B cell (primary cell): Measurements from ENCODE around the gene RICTOR. TPM values are rescaled to one million over a fixed set of nuclear protein-coding genes. Genes with fewer than 3 reads are reported as not detected.
A peak's percentile ranks its signal among the peaks of the same experiment; 100 is the strongest.

Experiments used
- ATAC-seq: fragments of 200-7000 bp; cut with Tn5 transposase; one replicate; pipeline ENCODE4 v1.10.0; 2021; ENCODE audit warnings: low read depth, mild to moderate bottlenecking, moderate number of reproducible peaks, moderate library complexity
- CTCF ChIA-PET: fragments of 350-600 bp; sonication (Branson Sonifier 250); formaldehyde crosslinking; loops from one replicate; lab custom pipeline; 2021; ENCODE audit warnings: antibody characterized with exemption, inconsistent platforms; lab: Charles Lee
- POLR2A ChIA-PET: fragments of 350-600 bp; sonication (Branson Sonifier 250); formaldehyde crosslinking; loops from one replicate; lab custom pipeline; 2021; ENCODE audit warnings: antibody characterized with exemption; lab: Charles Lee
- DNase-seq: peaks from one replicate; pipeline ENCODE4 v3.0.0; 2013
- H2AFZ ChIP-seq: 2 replicates; pipeline ENCODE4 v1.6.1; 2012; ENCODE audit warnings: mild to moderate bottlenecking, low read depth, low read length; ENCODE audit not compliant: insufficient read depth, poor library complexity, severe bottlenecking
- H3K27ac ChIP-seq, 2 donors: 1 replicate in 1 of 2; 2 replicates in 1 of 2; pipeline ENCODE4 v1.5.1; 2012 to 2013; ENCODE audit warnings: low read length in 2 of 2, mild to moderate bottlenecking in 2 of 2, moderate library complexity in 1 of 2
- H3K27me3 ChIP-seq, 4 experiments: fragments of 200-600 bp in 1 of 4; sonication (generic) in 1 of 4; replicated peaks in 1 of 4; 1 replicate in 2 of 4; 2 replicates in 2 of 4; pipeline versions ENCODE4 v1.6.1 to v1.7.0; 2013 to 2016; ENCODE audit warnings: low read length in 3 of 4, mild to moderate bottlenecking in 2 of 4, mixed read lengths in 1 of 4, moderate library complexity in 1 of 4; ENCODE audit not compliant: insufficient read depth in 4 of 4, control insufficient read depth in 3 of 4; ENCODE audit errors: control extremely low read depth in 1 of 4
- H3K36me3 ChIP-seq, 2 experiments: replicated peaks in 1 of 2; 1 replicate in 1 of 2; 2 replicates in 1 of 2; pipeline versions ENCODE4 v1.6.1 to v1.7.1; 2013; ENCODE audit warnings: low read length in 1 of 2; ENCODE audit not compliant: insufficient read depth in 2 of 2, control insufficient read depth in 1 of 2; ENCODE audit errors: control extremely low read depth in 1 of 2, extremely low read depth in 1 of 2
- H3K4me1 ChIP-seq, 2 donors: fragments of 200-600 bp in 1 of 2; sonication (generic) in 1 of 2; 1 replicate in 1 of 2; 2 replicates in 1 of 2; pipeline versions ENCODE4 v1.5.1 to v1.6.1; 2013 to 2017; ENCODE audit warnings: low read length in 2 of 2; ENCODE audit not compliant: control insufficient read depth in 2 of 2, insufficient read depth in 2 of 2
- H3K4me2 ChIP-seq: replicated peaks from 2 replicates; pipeline ENCODE3; 2012; ENCODE audit warnings: mild to moderate bottlenecking, low read depth, low read length; ENCODE audit not compliant: poor library complexity, severe bottlenecking
- H3K4me3 ChIP-seq, 5 experiments: fragments of 200-600 bp in 1 of 5; sonication (generic) in 1 of 5; 1 replicate in 3 of 5; 2 replicates in 2 of 5; pipeline versions ENCODE4 v1.5.1 to v1.7.0; 2011 to 2016; ENCODE audit warnings: low read length in 4 of 5, mild to moderate bottlenecking in 4 of 5, low read depth in 2 of 5, control low read depth in 1 of 5, moderate library complexity in 1 of 5; ENCODE audit not compliant: insufficient read depth in 1 of 5; ENCODE audit errors: control extremely low read depth in 1 of 5, extremely low read depth in 1 of 5
- H3K79me2 ChIP-seq: fragments of 200-600 bp; sonication (generic); one replicate; pipeline ENCODE4 v1.6.0; 2016; ENCODE audit warnings: low read length; ENCODE audit not compliant: control insufficient read depth, insufficient read depth
- H3K9ac ChIP-seq: fragments of 200-600 bp; sonication (generic); 2 replicates; pipeline ENCODE4 v1.6.1; 2017; ENCODE audit warnings: mild to moderate bottlenecking, low read length, moderate library complexity
- H3K9me3 ChIP-seq, 3 donors: one replicate each; pipeline versions ENCODE4 v1.6.1 to v1.7.1; 2013; ENCODE audit warnings: low read length in 2 of 3; ENCODE audit not compliant: control insufficient read depth in 2 of 3, insufficient read depth in 1 of 3; ENCODE audit errors: control extremely low read depth in 1 of 3
- H4K20me1 ChIP-seq: 2 replicates; pipeline ENCODE4 v1.6.0; 2012; ENCODE audit warnings: mild to moderate bottlenecking, low read length; ENCODE audit not compliant: insufficient read depth, control insufficient read depth, poor library complexity, severe bottlenecking
- H3K27ac Mint-ChIP-seq: one replicate; pipeline ENCODE4 v1.8.0; 2021; ENCODE audit warnings: mixed read lengths
- H3K27me3 Mint-ChIP-seq: one replicate; pipeline ENCODE4 v1.8.0; 2021; ENCODE audit warnings: mixed read lengths
- H3K4me1 Mint-ChIP-seq: one replicate; pipeline ENCODE4 v1.8.0; 2021; ENCODE audit warnings: mixed read lengths
- H3K4me3 Mint-ChIP-seq: one replicate; pipeline ENCODE4 v1.8.0; 2021; ENCODE audit warnings: mixed read lengths
- H3K9me3 Mint-ChIP-seq: one replicate; pipeline ENCODE4 v1.8.0; 2022; ENCODE audit warnings: mixed read lengths; ENCODE audit not compliant: insufficient read depth
- CTCF ChIP-seq: fragments of 200-600 bp; IDR thresholded peaks from one replicate; pipeline ENCODE4 v1.8.0; 2022; ENCODE audit warnings: antibody characterized with exemption, mild to moderate bottlenecking
- EZH2 ChIP-seq: IDR thresholded peaks from 2 replicates; pipeline ENCODE4 v1.6.1; 2012; ENCODE audit warnings: borderline replicate concordance, low read depth, mild to moderate bottlenecking, moderate library complexity, low read length; ENCODE audit not compliant: insufficient read depth, poor library complexity, severe bottlenecking
- WGBS: methylation state at CpG from one replicate; pipeline ENCODE4 v1.1.5; 2013; ENCODE audit warnings: missing lambda C conversion rate; ENCODE audit not compliant: insufficient coverage; 5-methylcytosine and 5-hydroxymethylcytosine counted together
- intact Hi-C: fragments of 100-400 bp; cut with micrococcal nuclease; formaldehyde crosslinking; loops from one replicate; pipeline ENCODE4 v1.10.0; 2022
- polyA plus RNA-seq: library from polyadenylated mRNA; depleted of rRNA; stranded (reverse); fragments of >200 nt; gene quantifications from 2 replicates; pipeline ENCODE4 v1.2.3, GENCODE V29; 2012
- total RNA-seq, 2 donors: library from RNA; stranded (reverse); fragments of 120-200 nt in 1 of 2; gene quantifications; 1 replicate in 1 of 2; 2 replicates in 1 of 2; pipeline versions ENCODE4 v1.2.3 to v1.2.4, GENCODE V29; 2013 to 2022

The RICTOR gene
- total and polyA plus RNA-seq, 2 donors (not counting 1 experiment from before 2014, with no cell fraction given), result 15.4 to 84.3 TPM

- H3K4me1 ChIP-seq, result no peaks in the 10 kb centered on the region
- no peak overlapping the region for H3K9ac ChIP-seq
- no peaks in the 10 kb centered on the region for H3K27me3 ChIP-seq
- H3K9me3 ChIP-seq, result no peaks in the 10 kb centered on the region
- H2AFZ ChIP-seq, result no peak overlapping the region
- ChIA-PET POLR2A (no interaction called here), CTCF (interaction anchor here (1.1 kb wide), 1 partner anchor 83 kb away, joined by 5 read pairs; no protein-coding TSS in a partner anchor)
- DNase-seq, result no peak
- Mint-ChIP-seq H3K27ac (no peak overlapping the region), H3K4me1 (peaks cover 8% of the 10 kb centered on the region), H3K27me3 (no peaks in the 10 kb centered on the region), H3K4me3 (no peak overlapping the region), H3K9me3 (no peaks in the 10 kb centered on the region)
- WGBS, result 100% methylated on average over 1 of the region's 2 CpGs
- H3K36me3 ChIP-seq, result peaks cover 10 to 17% of the 10 kb centered on the region in 2 experiments
- H3K4me2 ChIP-seq, result no peak overlapping the region
- no peak for ATAC-seq
- H3K27ac ChIP-seq, result no peak overlapping the region
- intact Hi-C loops, result loop anchor here (10.0 kb wide), 1 partner anchor 547 kb away; no protein-coding TSS in a partner anchor
- TF ChIP-seq CTCF, result no peak
- TF ChIP-seq EZH2, result no peak
- peaks cover 6% of the 10 kb centered on the region for H4K20me1 ChIP-seq
- peaks cover 11% of the 10 kb centered on the region for H3K79me2 ChIP-seq
- no peak overlapping the region for H3K4me3 ChIP-seq
Measured at GRCh38 chr5:38997591-38997990, 76.6 kb downstream of the RICTOR start.

GRCh38 chr5:38996123-38996522 lies 78.1 kb downstream of the RICTOR start:
- Mint-ChIP-seq H3K4me3 (no peak overlapping the region), H3K9me3 (no peaks in the 10 kb centered on the region), H3K4me1 (peaks cover 2% of the 10 kb centered on the region), H3K27me3 (no peaks in the 10 kb centered on the region), H3K27ac (no peak overlapping the region)
- H3K4me1 ChIP-seq, result no peaks in the 10 kb centered on the region
- H3K4me2 ChIP-seq, result no peak overlapping the region
- no peaks in the 10 kb centered on the region for H3K9me3 ChIP-seq
- intact Hi-C loops, result loop anchor here (10.0 kb wide), 1 partner anchor 549 kb away; no protein-coding TSS in a partner anchor
- H3K36me3 ChIP-seq, result peaks cover 4 to 14% of the 10 kb centered on the region in 2 experiments
- POLR2A ChIA-PET, result no interaction called here
- peaks cover 6% of the 10 kb centered on the region for H4K20me1 ChIP-seq
- TF ChIP-seq EZH2 (no peak), CTCF (no peak)
- peaks cover 11% of the 10 kb centered on the region for H3K79me2 ChIP-seq
- DNase-seq, result no peak
- no peak for ATAC-seq
- no peak overlapping the region for H3K9ac ChIP-seq
- H3K27me3 ChIP-seq, result no peaks in the 10 kb centered on the region
- H2AFZ ChIP-seq, result no peak overlapping the region
- CTCF ChIA-PET, result no interaction called here
- H3K4me3 ChIP-seq, result no peak overlapping the region
- H3K27ac ChIP-seq, result peak overlapping the region in 1 of 2 donors; percentile 36
